Natural killer cell (primary cell): ENCODE data around the gene TRIM27. TPM values are rescaled to one million over a fixed set of nuclear protein-coding genes. Genes with fewer than 3 reads are reported as not detected.

Experiments used
- ATAC-seq, 3 donors: fragments of 150-1000 bp in 2 of 3; fragments of 200-7000 bp in 1 of 3; cut with Tn5 transposase; 1 replicate in 1 of 3; 2 replicates in 2 of 3; pipeline ENCODE4 v1.10.0; 2021; ENCODE audit warnings: mild to moderate bottlenecking in 2 of 3, moderate library complexity in 2 of 3
- DNase-seq, 2 donors: peaks; one replicate each; pipeline versions ENCODE4 v3.0.0 to v3.0.0-alpha.2; 2013 to 2021; ENCODE audit warnings: mixed read lengths in 1 of 2
- H3K27ac ChIP-seq: one replicate; pipeline ENCODE4 v1.5.1; 2013; ENCODE audit warnings: mild to moderate bottlenecking, low read length
- H3K27me3 ChIP-seq: one replicate; pipeline ENCODE4 v1.6.1; 2013; ENCODE audit warnings: low read length; ENCODE audit not compliant: control insufficient read depth, insufficient read depth
- H3K36me3 ChIP-seq: one replicate; pipeline ENCODE4 v1.6.1; 2013; ENCODE audit warnings: low read length; ENCODE audit not compliant: control insufficient read depth, insufficient read depth
- H3K4me1 ChIP-seq: one replicate; pipeline ENCODE4 v1.6.1; 2013; ENCODE audit warnings: low read length; ENCODE audit not compliant: control insufficient read depth, insufficient read depth
- H3K4me3 ChIP-seq: one replicate; pipeline ENCODE4 v1.5.1; 2013; ENCODE audit warnings: low read length
- H3K9me3 ChIP-seq: one replicate; pipeline ENCODE4 v1.6.1; 2013; ENCODE audit warnings: low read length; ENCODE audit not compliant: control insufficient read depth, insufficient read depth
- H3K27ac Mint-ChIP-seq, 2 donors: one replicate each; pipeline ENCODE4 v1.8.0; 2022; ENCODE audit warnings: mild to moderate bottlenecking in 2 of 2, mixed read lengths in 2 of 2, moderate library complexity in 1 of 2
- H3K27me3 Mint-ChIP-seq, 2 donors: one replicate each; pipeline ENCODE4 v1.8.0; 2022; ENCODE audit warnings: low read depth in 2 of 2, mixed read lengths in 2 of 2
- H3K36me3 Mint-ChIP-seq: one replicate; pipeline ENCODE4 v1.8.0; 2022; ENCODE audit warnings: mixed read lengths
- H3K4me1 Mint-ChIP-seq, 2 donors: one replicate each; pipeline ENCODE4 v1.8.0; 2022; ENCODE audit warnings: mixed read lengths in 2 of 2
- H3K4me3 Mint-ChIP-seq: one replicate; pipeline ENCODE4 v1.8.0; 2022; ENCODE audit warnings: mild to moderate bottlenecking, moderate library complexity, mixed read lengths
- H3K9me3 Mint-ChIP-seq, 2 donors: one replicate each; pipeline ENCODE4 v1.8.0; 2022; ENCODE audit warnings: mixed read lengths in 2 of 2
- CTCF ChIP-seq: fragments of 200-600 bp; IDR thresholded peaks from one replicate; pipeline ENCODE4 v1.8.0; 2022; ENCODE audit warnings: antibody characterized with exemption
- WGBS: methylation state at CpG from one replicate; pipeline ENCODE4 v1.1.7; 2013; ENCODE audit warnings: missing lambda C conversion rate; ENCODE audit not compliant: insufficient coverage; 5-methylcytosine and 5-hydroxymethylcytosine counted together
- intact Hi-C: fragments of 100-400 bp; cut with micrococcal nuclease; formaldehyde crosslinking; loops from one replicate; pipeline ENCODE4 v1.14.2; 2022
- total RNA-seq, 4 donors: library from RNA; stranded (reverse); fragments of 120-200 nt in 1 of 4; gene quantifications; one replicate each; pipeline versions ENCODE4 v1.2.3 to v1.2.4, GENCODE V29; 2013 to 2022

Gene TRIM27
- total RNA-seq, 3 donors from 2014 or later (not counting 1 experiment from before 2014, with no cell fraction given), result 19.3 to 33.6 (median 25.1) TPM

- no peak overlapping the region for H3K27ac Mint-ChIP-seq
- H3K27me3 Mint-ChIP-seq, result no peaks in the 10 kb centered on the region
- H3K4me1 Mint-ChIP-seq, result peaks cover 18% of the 10 kb centered on the region in 2 donors
- H3K4me1 ChIP-seq, result peaks cover 22% of the 10 kb centered on the region
- peaks cover 0 to 2% of the 10 kb centered on the region in 2 donors for H3K9me3 Mint-ChIP-seq
- no peak overlapping the region for H3K4me3 Mint-ChIP-seq
- TF ChIP-seq CTCF, result no peak
- H3K4me3 ChIP-seq, result no peak overlapping the region
- no peaks in the 10 kb centered on the region for H3K36me3 ChIP-seq
- no peak for DNase-seq
- intact Hi-C loops, result loop anchor here (10.0 kb wide), 1 partner anchor 1413 kb away; the partner anchor contains the start of gene ZNF184
- peaks cover 5% of the 10 kb centered on the region for H3K9me3 ChIP-seq
- H3K36me3 Mint-ChIP-seq, result no peaks in the 10 kb centered on the region
- no peaks in the 10 kb centered on the region for H3K27me3 ChIP-seq
- H3K27ac ChIP-seq, result no peak overlapping the region
- whole genome bisulfite sequencing, result 92% methylated on average over 3 of the region's 4 CpGs
- ATAC-seq, result no peak
Observed at GRCh38 chr6:28887796-28888496, 35.8 kb downstream of the TRIM27 start.

GRCh38 chr6:28886079-28886439 is 37.7 kb downstream of the TRIM27 start:
- Mint-ChIP-seq H3K27me3 (peaks cover 0 to 4% of the 10 kb centered on the region in 2 donors), H3K4me3 (no peak overlapping the region), H3K36me3 (peaks cover 4% of the 10 kb centered on the region), H3K9me3 (peaks cover 0 to 2% of the 10 kb centered on the region in 2 donors), H3K4me1 (peaks cover 24 to 25% of the 10 kb centered on the region in 2 donors), H3K27ac (peak overlapping the region in 1 of 2 donors; percentile 95)
- no peak for ATAC-seq
- DNase-seq, result no peak
- 78% methylated on average over 7 of the region's 7 CpGs for WGBS
- peaks cover 26% of the 10 kb centered on the region for H3K4me1 ChIP-seq
- peaks cover 5% of the 10 kb centered on the region for H3K9me3 ChIP-seq
- H3K27me3 ChIP-seq, result no peaks in the 10 kb centered on the region
- no peak overlapping the region for H3K27ac ChIP-seq
- no peak overlapping the region for H3K4me3 ChIP-seq
- intact Hi-C loops, result loop anchor here (10.0 kb wide), 1 partner anchor 1411 kb away; the partner anchor contains the start of gene ZNF184
- TF ChIP-seq CTCF, result no peak
- H3K36me3 ChIP-seq, result no peaks in the 10 kb centered on the region

- H3K36me3 Mint-ChIP-seq, result peaks cover 9% of the 10 kb centered on the region
- peak; percentile 72 to 88 for DNase-seq
- peaks cover 0 to 9% of the 10 kb centered on the region in 2 donors for H3K27me3 Mint-ChIP-seq
- H3K4me3 Mint-ChIP-seq, result peak overlapping the region; percentile 86
- Histone ChIP-seq H3K4me3 (peak overlapping the region; percentile 9), H3K9me3 (peaks cover 5% of the 10 kb centered on the region), H3K27ac (peak overlapping the region; percentile 72), H3K4me1 (peaks cover 32% of the 10 kb centered on the region), H3K36me3 (no peaks in the 10 kb centered on the region), H3K27me3 (no peaks in the 10 kb centered on the region)
- TF ChIP-seq CTCF, result no peak
- 26% methylated on average over 18 of the region's 18 CpGs for WGBS
- H3K9me3 Mint-ChIP-seq, result peaks cover 0 to 2% of the 10 kb centered on the region in 2 donors
- peak; percentile 76 to 90 (median 83) for ATAC-seq
- H3K4me1 Mint-ChIP-seq, result peaks cover 32 to 33% of the 10 kb centered on the region in 2 donors
- intact Hi-C loops, result loop anchor here (1.0 to 10.0 kb wide), 6 partner anchors 12 to 1410 kb away; partner anchors contain the start of gene ZNF184
- peak overlapping the region; percentile 88 to 95 for H3K27ac Mint-ChIP-seq
Observed at GRCh38 chr6:28884423-28885131, 39.2 kb downstream of the TRIM27 start.
